HFFc6 (cell line): ENCODE data around the gene ENTPD2. TPM values are rescaled to one million over a fixed set of nuclear protein-coding genes. Genes with fewer than 3 reads are reported as not detected.
"Not testable (repeated sequence)": the region's sequence is repeated elsewhere in the genome, so short reads cannot be mapped to it uniquely, and the experiment has no call there.

Source experiments
- DNase-seq: peaks from one replicate; pipeline ENCODE4 v3.0.0-alpha.2; 2018
- H3K27ac Mint-ChIP-seq: 2 replicates; pipeline ENCODE4 v1.8.0; 2020; ENCODE audit warnings: mild to moderate bottlenecking, mixed read lengths
- H3K27me3 Mint-ChIP-seq: 2 replicates; pipeline ENCODE4 v1.8.0; 2021; ENCODE audit warnings: mild to moderate bottlenecking, moderate library complexity, mixed read lengths; ENCODE audit not compliant: insufficient read depth
- H3K36me3 Mint-ChIP-seq: 2 replicates; pipeline ENCODE4 v1.8.0; 2021; ENCODE audit warnings: low read depth, mixed read lengths
- H3K4me1 Mint-ChIP-seq: 2 replicates; pipeline ENCODE4 v1.8.0; 2020; ENCODE audit warnings: low read depth, mixed read lengths
- H3K4me3 Mint-ChIP-seq: 2 replicates; pipeline ENCODE4 v1.8.0; 2020; ENCODE audit warnings: mild to moderate bottlenecking, moderate library complexity, mixed read lengths
- H3K9me3 Mint-ChIP-seq: 2 replicates; pipeline ENCODE4 v1.8.0; 2020; ENCODE audit warnings: mild to moderate bottlenecking, mixed read lengths
- CTCF ChIP-seq: fragments of 200-600 bp; sonication (generic); IDR thresholded peaks from 2 replicates; pipeline ENCODE4 v1.5.0; 2021; ENCODE audit warnings: antibody characterized with exemption, mild to moderate bottlenecking
- total RNA-seq, 6 experiments: library from RNA; stranded (reverse); fragmentation: NEBNext Ultra II Directional; extraction: Animal tissue kit (Norgen Biotek cat#: 25700); gene quantifications; 2 replicates in 1 of 6; 3 replicates in 5 of 6; pipeline ENCODE4 v1.2.3, GENCODE V29; 2021

Gene ENTPD2
- total RNA-seq, 6 experiments from 2014 or later = 0.12 to 0.28 (median 0.16) TPM; not detected in 3

DNA sequence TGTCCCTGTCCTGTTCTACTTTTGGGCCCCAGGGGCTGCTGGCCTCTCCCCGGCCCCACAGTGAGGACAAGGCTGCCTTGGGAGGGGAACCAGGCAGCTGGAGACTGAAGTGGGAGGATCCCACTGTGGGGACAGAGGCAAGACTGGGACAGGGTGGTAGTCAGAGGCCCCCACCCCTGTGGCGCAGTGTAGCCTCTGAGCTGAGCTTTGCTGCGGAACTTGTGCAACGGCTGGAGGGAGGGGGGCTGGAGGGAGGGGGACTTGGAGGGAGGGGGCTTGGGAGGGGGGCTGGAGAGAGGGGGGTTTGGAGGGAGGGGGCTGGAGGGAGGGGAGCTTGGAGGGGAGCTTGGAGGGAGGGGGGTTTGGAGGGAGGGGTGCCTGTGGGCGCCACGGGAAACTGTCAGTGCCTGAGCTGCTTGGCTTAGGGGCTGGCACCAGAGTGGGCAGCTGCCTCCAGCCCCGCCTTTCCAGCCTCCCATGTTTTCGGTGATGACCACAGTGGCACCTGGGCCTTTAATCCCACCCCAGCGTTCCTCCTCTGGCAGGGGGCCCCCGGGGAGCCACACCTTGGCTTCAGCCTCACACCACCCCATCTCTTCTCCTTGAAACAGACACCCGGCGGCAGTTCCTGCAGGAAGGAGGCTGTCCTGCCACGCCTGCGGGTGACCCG lies 19.7 kb downstream of the ENTPD2 start:
- H3K36me3 Mint-ChIP-seq = no peaks in the 10 kb centered on the region
- no peaks in the 10 kb centered on the region for H3K9me3 Mint-ChIP-seq
- no peak for TF ChIP-seq CTCF
- H3K4me1 Mint-ChIP-seq = no peaks in the 10 kb centered on the region
- H3K27me3 Mint-ChIP-seq = no peaks in the 10 kb centered on the region; the same call in 1 of the 2 replicates
- no peak overlapping the region for H3K4me3 Mint-ChIP-seq
- H3K27ac Mint-ChIP-seq = no peak overlapping the region
- DNase-seq = no peak

GRCh38 chr9:137033481-137033880 lies 20.4 kb downstream of the ENTPD2 start:
- not testable (repeated sequence) for H3K9me3 Mint-ChIP-seq, H3K27me3 Mint-ChIP-seq, H3K4me1 Mint-ChIP-seq, H3K27ac Mint-ChIP-seq, DNase-seq, H3K4me3 Mint-ChIP-seq, H3K36me3 Mint-ChIP-seq

DNA sequence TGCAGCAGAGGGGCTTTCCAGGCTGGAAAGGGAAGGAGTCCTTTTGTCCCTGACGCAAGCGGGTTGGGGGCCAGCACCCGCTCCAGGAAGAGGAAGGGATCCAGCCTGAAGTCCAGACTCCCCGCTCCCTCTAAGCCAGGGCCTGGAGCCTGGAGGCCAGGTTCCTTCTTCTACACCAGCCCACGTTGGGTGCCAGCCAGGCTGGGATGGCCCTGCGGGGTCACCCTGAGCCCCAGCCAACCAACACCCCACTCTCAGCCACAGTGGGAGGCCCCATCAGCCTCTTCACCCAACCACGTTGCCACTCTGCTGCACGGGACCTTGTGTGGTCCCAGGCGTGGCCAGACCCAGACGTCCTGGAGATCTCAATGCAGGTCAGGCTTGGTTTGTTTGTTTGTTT lies 21.0 kb downstream of the ENTPD2 start:
- no peak for DNase-seq
- Mint-ChIP-seq H3K4me3 (no peak overlapping the region), H3K9me3 (no peaks in the 10 kb centered on the region), H3K27ac (no peak overlapping the region), H3K27me3 (no peaks in the 10 kb centered on the region; the same call in 1 of the 2 replicates), H3K4me1 (no peaks in the 10 kb centered on the region), H3K36me3 (no peaks in the 10 kb centered on the region)
- no peak for TF ChIP-seq CTCF

- H3K27me3 Mint-ChIP-seq = no peaks in the 10 kb centered on the region; the same call in 1 of the 2 replicates
- 0 out of 2 replicates have a peak, but pooled peaks cover 4% of the 10 kb centered on the region for H3K4me1 Mint-ChIP-seq
- no peak within 1 kb of the TSS for H3K4me3 Mint-ChIP-seq
- TF ChIP-seq CTCF = no peak
- no peak for DNase-seq
- no peaks in the 10 kb centered on the region for H3K9me3 Mint-ChIP-seq
- H3K27ac Mint-ChIP-seq = no peak within 1 kb of the TSS
- H3K36me3 Mint-ChIP-seq = no peaks in the 10 kb centered on the region
These were observed 21.8 kb downstream of the ENTPD2 start, which contains the start of gene FUT7 for GRCh38 chr9:137031904-137032640. Gene FUT7 (minus strand): TSS chr9:137032088. CDS start chr9:137031991, 97 bp downstream.

DNA sequence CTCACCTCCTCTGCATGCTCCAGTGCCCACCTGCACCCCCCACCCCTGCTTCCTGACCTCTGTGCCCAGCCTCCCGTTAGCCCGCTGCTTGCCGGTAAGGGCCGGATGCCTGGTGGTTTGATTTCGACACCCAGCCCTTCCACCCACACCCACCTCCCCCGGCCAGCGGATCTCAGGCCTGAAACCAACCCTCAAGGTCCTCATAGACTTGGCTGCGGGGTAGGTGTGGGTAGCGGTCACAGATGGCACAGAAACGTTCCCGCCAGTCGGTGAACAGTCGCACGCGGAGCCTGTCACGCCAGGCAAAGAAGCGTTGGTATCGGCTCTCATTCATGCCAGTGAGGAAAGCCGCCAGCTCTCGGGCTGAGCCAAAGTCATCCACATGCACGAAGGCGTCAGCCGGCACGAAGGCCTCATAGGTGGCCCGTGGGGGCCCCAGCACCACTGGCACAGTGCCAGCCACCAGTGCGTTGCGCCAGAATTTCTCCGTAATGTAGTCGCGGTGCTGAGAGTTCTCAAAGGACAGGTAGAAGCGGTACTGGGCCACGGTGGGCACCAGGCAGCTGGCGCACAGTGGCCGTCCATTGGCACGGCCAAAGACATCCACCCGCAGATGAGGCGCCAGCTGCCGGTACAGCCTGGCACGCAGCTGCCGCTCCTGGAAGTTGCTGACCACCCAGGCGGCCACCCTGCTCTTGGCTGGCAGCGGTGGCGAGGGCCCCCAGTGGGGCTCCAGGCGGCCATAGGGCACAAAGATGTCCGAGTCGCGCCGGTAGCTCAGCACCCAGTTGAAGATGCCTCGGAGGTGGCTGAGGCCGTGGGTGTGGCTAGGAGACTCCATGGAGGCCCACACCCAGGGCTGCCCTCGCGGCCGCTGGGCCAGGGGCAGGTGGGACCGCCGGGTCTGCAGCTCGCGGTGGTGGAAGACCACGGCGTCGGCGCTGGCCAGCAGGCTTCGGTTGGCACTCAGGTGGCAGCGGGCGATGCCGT lies 23.0 kb downstream of the ENTPD2 start:
- H3K27ac Mint-ChIP-seq = no peak overlapping the region
- TF ChIP-seq CTCF = no peak
- H3K4me1 Mint-ChIP-seq = 0 out of 2 replicates have a peak, but pooled peaks cover 5% of the 10 kb centered on the region
- no peak for DNase-seq
- no peaks in the 10 kb centered on the region; the same call in 1 of the 2 replicates for H3K27me3 Mint-ChIP-seq
- H3K9me3 Mint-ChIP-seq = no peaks in the 10 kb centered on the region
- no peak overlapping the region for H3K4me3 Mint-ChIP-seq
- no peaks in the 10 kb centered on the region for H3K36me3 Mint-ChIP-seq
